Activated gamma-delta T cell treated with anti-CD3 and anti-CD28 coated beads, Interleukin-2, amount 50 U/mL, for 16 hours (primary cell): ENCODE data around the gene TRABD2B.
"Not testable (repeated sequence)": the region's sequence is repeated elsewhere in the genome, so short reads cannot be mapped to it uniquely, and the experiment has no call there.

Experiments
- DNase-seq: peaks from one replicate; pipeline ENCODE4 v3.0.0-alpha.2; 2020; ENCODE audit warnings: low read depth

TRABD2B gene

GRCh38 chr1:47967864-47968555 lies 29.2 kb downstream of the TRABD2B start:
- no peak for DNase-seq

- DNase-seq = no peak
Measured at GRCh38 chr1:47965816-47966215, 31.4 kb downstream of the TRABD2B start.

GRCh38 chr1:47964636-47965035 lies 32.5 kb downstream of the TRABD2B start:
- no peak for DNase-seq

- DNase-seq = no peak
Measured at GRCh38 chr1:47963568-47964358, 33.4 kb downstream of the TRABD2B start.

GRCh38 chr1:47962750-47963492 lies 34.3 kb downstream of the TRABD2B start:
- no peak for DNase-seq

- DNase-seq = not testable (repeated sequence)
Measured at GRCh38 chr1:47961835-47962234, 35.4 kb downstream of the TRABD2B start.

GRCh38 chr1:47956491-47956890 lies 40.7 kb downstream of the TRABD2B start:
- DNase-seq = not testable (repeated sequence)

GRCh38 chr1:47953661-47954060 lies 43.5 kb downstream of the TRABD2B start:
- DNase-seq = no peak

- DNase-seq = no peak
Measured at GRCh38 chr1:47951545-47952235, 45.5 kb downstream of the TRABD2B start.

- DNase-seq = no peak
Measured at GRCh38 chr1:47951026-47951425, 46.2 kb downstream of the TRABD2B start.

- no peak for DNase-seq
Measured at GRCh38 chr1:47950471-47950870, 46.7 kb downstream of the TRABD2B start.

- no peak for DNase-seq
Measured at GRCh38 chr1:47948126-47948525, 49.1 kb downstream of the TRABD2B start.

- no peak for DNase-seq
Measured at GRCh38 chr1:47947531-47947930, 49.7 kb downstream of the TRABD2B start.

GRCh38 chr1:47944561-47944960 lies 52.6 kb downstream of the TRABD2B start:
- DNase-seq = no peak

GRCh38 chr1:47942240-47942629 lies 55.0 kb downstream of the TRABD2B start:
- DNase-seq = no peak

- no peak for DNase-seq
Measured at GRCh38 chr1:47941609-47942239, 55.5 kb downstream of the TRABD2B start.

GRCh38 chr1:47940779-47941178 lies 56.4 kb downstream of the TRABD2B start:
- DNase-seq = no peak

GRCh38 chr1:47940326-47940725 lies 56.9 kb downstream of the TRABD2B start:
- DNase-seq = no peak

GRCh38 chr1:47938520-47938919 lies 58.7 kb downstream of the TRABD2B start:
- DNase-seq = no peak

- DNase-seq = no peak
Measured at GRCh38 chr1:47937586-47938254, 59.5 kb downstream of the TRABD2B start.

GRCh38 chr1:47936916-47937551 lies 60.2 kb downstream of the TRABD2B start:
- DNase-seq = no peak
